ENCODE measurements around the gene ERO1B. TPM values are rescaled to one million over a fixed set of nuclear protein-coding genes. Genes with fewer than 3 reads are reported as not detected.

Gene ERO1B
- total and polyA plus RNA-seq, 8 donors = 84.5 to 225 (median 100) TPM

GRCh38 chr1:236179634-236180033, 102.1 kb downstream of the ERO1B start:
- intact Hi-C loops (cut with DNase I) = no loop called here
- no peak overlapping the region for H3K27ac ChIP-seq
- no peaks in the 10 kb centered on the region for H3K36me3 ChIP-seq
- DNase-seq = no peak
- FAIRE-seq = no peak
- peaks cover 0 to 4% (median 0%) of the 10 kb centered on the region in 3 donors for H3K4me1 ChIP-seq
- H3K9me3 ChIP-seq = no peaks in the 10 kb centered on the region
- no peaks in the 10 kb centered on the region for H3K27me3 ChIP-seq
- no peak for ATAC-seq
- H3K4me3 ChIP-seq = no peak overlapping the region
- no peak for TF ChIP-seq CTCF (IDR thresholded peaks at IDR 0.05)
- 88 to 93% methylated on average over 6 of the region's 6 CpGs for WGBS, 2 donors

GRCh38 chr1:236176337-236177336, 105.1 kb downstream of the ERO1B start:
- ATAC-seq = peak; percentile 64 to 88 (median 79)
- intact Hi-C loops (cut with DNase I) = no loop called here
- FAIRE-seq = no peak
- 31 to 45% methylated on average over 18 of the region's 18 CpGs for WGBS, 2 donors
- Histone ChIP-seq H3K36me3 (no peaks in the 10 kb centered on the region), H3K4me3 (no peak overlapping the region), H3K4me1 (peaks cover 0 to 4% (median 0%) of the 10 kb centered on the region in 3 donors), H3K9me3 (no peaks in the 10 kb centered on the region), H3K27me3 (no peaks in the 10 kb centered on the region), H3K27ac (peak overlapping the region; percentile 22 to 68 (median 50))
- DNase-seq = no peak
- no peak for TF ChIP-seq CTCF (IDR thresholded peaks at IDR 0.05)

GRCh38 chr1:236175642-236176336, 106.0 kb downstream of the ERO1B start:
- Histone ChIP-seq H3K27me3 (no peaks in the 10 kb centered on the region), H3K36me3 (no peaks in the 10 kb centered on the region), H3K4me3 (no peak overlapping the region), H3K4me1 (peaks cover 0 to 4% (median 0%) of the 10 kb centered on the region in 3 donors), H3K9me3 (no peaks in the 10 kb centered on the region), H3K27ac (peak overlapping the region in 3 of 4 donors; percentile 22 to 68 (median 62))
- no peak for TF ChIP-seq CTCF (IDR thresholded peaks at IDR 0.05)
- ATAC-seq (peak in 1 of 4 donors; percentile 8), DNase-seq (no peak), FAIRE-seq (no peak)
- intact Hi-C loops (cut with DNase I) = no loop called here
- 67 to 70% methylated on average over 12 of the region's 12 CpGs for WGBS, 2 donors

GRCh38 chr1:236173174-236173767, 108.5 kb downstream of the ERO1B start:
- 79 to 81% methylated on average over 5 of the region's 5 CpGs for WGBS, 2 donors
- FAIRE-seq (no peak), DNase-seq (no peak), ATAC-seq (no peak)
- Histone ChIP-seq H3K36me3 (no peaks in the 10 kb centered on the region), H3K27ac (no peak overlapping the region), H3K27me3 (no peaks in the 10 kb centered on the region), H3K9me3 (no peaks in the 10 kb centered on the region), H3K4me3 (no peak overlapping the region), H3K4me1 (peaks cover 0 to 4% (median 0%) of the 10 kb centered on the region in 3 donors)
- TF ChIP-seq CTCF (IDR thresholded peaks at IDR 0.05) = no peak
- intact Hi-C loops (cut with DNase I) = no loop called here

All from pancreas (tissue), 10 donors.